Transverse colon (tissue), 4 donors: Measurements from ENCODE around the gene FITM2. TPM values are rescaled to one million over a fixed set of nuclear protein-coding genes. Genes with fewer than 3 reads are reported as not detected.

Experiments used
- DNase-seq: peaks from one replicate; pipeline ENCODE4 v3.0.0-alpha.2; 2019
- H3K27ac ChIP-seq, 4 donors: fragments of 200-600 bp; sonication (generic); 2 replicates each; pipeline ENCODE4 v1.5.1; 2016 to 2018; ENCODE audit warnings: inconsistent platforms in 4 of 4
- H3K27me3 ChIP-seq: fragments of 200-600 bp; sonication (generic); 2 replicates; pipeline ENCODE4 v1.5.1; 2017; ENCODE audit warnings: inconsistent platforms
- H3K36me3 ChIP-seq, 4 donors: fragments of 200-600 bp; sonication (generic); 2 replicates each; pipeline ENCODE4 v1.5.1; 2017 to 2019; ENCODE audit warnings: inconsistent platforms in 4 of 4
- H3K4me1 ChIP-seq, 4 donors: fragments of 200-600 bp; sonication (generic); 2 replicates each; pipeline ENCODE4 v1.5.1; 2017 to 2020; ENCODE audit warnings: inconsistent platforms in 4 of 4
- H3K4me3 ChIP-seq, 4 donors: fragments of 200-600 bp; sonication (generic); 1 replicate in 1 of 4; 2 replicates in 3 of 4; pipeline versions ENCODE4 v1.5.1 to v1.6.1; 2017 to 2019; ENCODE audit warnings: inconsistent platforms in 4 of 4
- H3K9me3 ChIP-seq, 2 donors: fragments of 200-600 bp; sonication (generic); 2 replicates each; pipeline ENCODE4 v1.5.1; 2017 to 2019; ENCODE audit warnings: inconsistent platforms in 2 of 2
- CTCF ChIP-seq, 5 experiments: fragments of 200-600 bp in 3 of 5; fragments of 450-650 bp in 2 of 5; sonication (generic) in 3 of 5; IDR thresholded peaks; 1 replicate in 2 of 5; 2 replicates in 3 of 5; pipeline ENCODE4 v1.5.1; 2016 to 2017; ENCODE audit warnings: antibody characterized with exemption in 5 of 5, inconsistent platforms in 3 of 5, mild to moderate bottlenecking in 2 of 5, moderate library complexity in 1 of 5
- EP300 ChIP-seq: sonication (generic); formaldehyde crosslinking; IDR thresholded peaks from one replicate; pipeline ENCODE4 v1.6.1; 2017; ENCODE audit warnings: antibody characterized with exemption, low read depth
- POLR2A ChIP-seq: fragments of 450-650 bp; IDR thresholded peaks from one replicate; pipeline ENCODE4 v1.6.1; 2016; ENCODE audit warnings: antibody characterized with exemption, mild to moderate bottlenecking, moderate library complexity
- POLR2AphosphoS5 ChIP-seq, 3 donors: sonication (generic); formaldehyde crosslinking; IDR thresholded peaks; one replicate each; pipeline ENCODE4 v1.6.1; 2016; ENCODE audit warnings: antibody characterized with exemption in 3 of 3
- WGBS, 2 donors: methylation state at CpG; one replicate each; pipeline ENCODE4 v1.1.5; 2018; ENCODE audit warnings: low coverage in 1 of 2; 5-methylcytosine and 5-hydroxymethylcytosine counted together
- in situ Hi-C, 4 donors: fragments of 200-750 bp; cut with MboI; loops; one replicate each; pipeline versions ENCODE4 v1.15.0 to v1.15.1; 2017; ENCODE audit warnings: low sequenced_read_pairs in 3 of 4, low pct_ligation_motif_present in 1 of 4, low pct_unique_long_range_greater_than_20kb in 1 of 4
- intact Hi-C: fragments of 100-400 bp; cut with DNase I; formaldehyde crosslinking; loops from one replicate; pipeline ENCODE4 v1.15.1; 2023; ENCODE audit warnings: low total_unique reads
- total RNA-seq, 4 donors: library from RNA; depleted of rRNA; stranded (reverse); fragments of >200 nt; gene quantifications; one replicate each; pipeline ENCODE4 v1.1.0, GENCODE V29; 2016

The FITM2 gene
- total RNA-seq, 4 donors from 2014 or later = 4.1 to 12.4 (median 9.7) TPM

- in situ Hi-C loops (no loop called here), intact Hi-C loops (loop anchor here (5.0 kb wide), 1 partner anchor 380 kb away; no protein-coding TSS in a partner anchor)
- no peaks in the 10 kb centered on the region for H3K27me3 ChIP-seq
- peak; percentile 44 for DNase-seq
- H3K36me3 ChIP-seq = no peaks in the 10 kb centered on the region
- H3K4me3 ChIP-seq = no peak overlapping the region
- no peaks in the 10 kb centered on the region for H3K9me3 ChIP-seq
- TF ChIP-seq POLR2A = no peak
- TF ChIP-seq CTCF (IDR thresholded peaks at IDR 0.05) = no peak
- TF ChIP-seq POLR2AphosphoS5 (IDR thresholded peaks at IDR 0.05) = no peak
- no peak for TF ChIP-seq EP300
- H3K27ac ChIP-seq = no peak overlapping the region
- WGBS, 2 donors = 40 to 56% methylated on average over 3 to 5 of the region's 5 CpGs
- H3K4me1 ChIP-seq = peaks cover 0 to 11% (median 0%) of the 10 kb centered on the region in 4 donors
Measured at GRCh38 chr20:44287272-44288097, 23.5 kb downstream of the FITM2 start.

- Histone ChIP-seq H3K27me3 (no peaks in the 10 kb centered on the region), H3K4me1 (peaks cover 0 to 11% (median 0%) of the 10 kb centered on the region in 4 donors), H3K9me3 (no peaks in the 10 kb centered on the region), H3K4me3 (no peak overlapping the region), H3K27ac (no peak overlapping the region), H3K36me3 (no peaks in the 10 kb centered on the region)
- intact Hi-C loops = no loop called here
- DNase-seq = no peak
- in situ Hi-C loops = no loop called here
- WGBS, 2 donors = 95% methylated on average over 1 of the region's 1 CpG; no CpG with 5 or more reads in 1 of the 2 donors
- TF ChIP-seq CTCF (IDR thresholded peaks at IDR 0.05) (no peak), POLR2AphosphoS5 (IDR thresholded peaks at IDR 0.05) (no peak), EP300 (no peak), POLR2A (no peak)
Measured at GRCh38 chr20:44284032-44284431, 27.0 kb downstream of the FITM2 start.

- intact Hi-C loops (no loop called here), in situ Hi-C loops (no loop called here)
- WGBS, 2 donors = 38 to 61% methylated on average over 1 to 3 of the region's 3 CpGs
- Histone ChIP-seq H3K27me3 (no peaks in the 10 kb centered on the region), H3K27ac (no peak overlapping the region), H3K4me3 (no peak overlapping the region), H3K4me1 (peaks cover 0 to 3% (median 0%) of the 10 kb centered on the region in 4 donors), H3K9me3 (no peaks in the 10 kb centered on the region), H3K36me3 (no peaks in the 10 kb centered on the region)
- no peak for DNase-seq
- TF ChIP-seq POLR2A = no peak
- no peak for TF ChIP-seq CTCF (IDR thresholded peaks at IDR 0.05)
- no peak for TF ChIP-seq EP300
- TF ChIP-seq POLR2AphosphoS5 (IDR thresholded peaks at IDR 0.05) = no peak
Measured at GRCh38 chr20:44282192-44282591, 28.8 kb downstream of the FITM2 start.

- in situ Hi-C loops = no loop called here
- DNase-seq = no peak
- Histone ChIP-seq H3K27me3 (no peaks in the 10 kb centered on the region), H3K27ac (no peak overlapping the region), H3K36me3 (no peaks in the 10 kb centered on the region), H3K4me3 (no peak overlapping the region), H3K4me1 (no peaks in the 10 kb centered on the region), H3K9me3 (no peaks in the 10 kb centered on the region)
- intact Hi-C loops = no loop called here
- TF ChIP-seq POLR2A (no peak), POLR2AphosphoS5 (IDR thresholded peaks at IDR 0.05) (no peak), CTCF (IDR thresholded peaks at IDR 0.05) (no peak), EP300 (no peak)
- 80 to 94% methylated on average over 2 of the region's 2 CpGs for WGBS, 2 donors
Measured at GRCh38 chr20:44280387-44280786, 30.6 kb downstream of the FITM2 start.
